Activated T-cell treated with anti-CD3 and anti-CD28 coated beads, Interleukin-2, amount 50 U/mL, for 4 hours (primary cell): ENCODE measurements around the gene ARHGEF3. TPM values are rescaled to one million over a fixed set of nuclear protein-coding genes. Genes with fewer than 3 reads are reported as not detected.
A peak's percentile ranks its signal among the peaks of the same experiment; 100 is the strongest.

Experiments
- ATAC-seq, 2 donors: fragments of 200-7000 bp; cut with Tn5 transposase; one replicate each; pipeline ENCODE4 v1.10.0; 2021
- DNase-seq: peaks from one replicate; pipeline ENCODE4 v3.0.0-alpha.2; 2020
- H3K27me3 Mint-ChIP-seq: one replicate; pipeline ENCODE4 v1.8.0; 2021; ENCODE audit warnings: low read depth, mixed read lengths
- H3K36me3 Mint-ChIP-seq: one replicate; pipeline ENCODE4 v1.8.0; 2022; ENCODE audit warnings: mixed read lengths; ENCODE audit not compliant: insufficient read depth
- H3K4me1 Mint-ChIP-seq: one replicate; pipeline ENCODE4 v1.8.0; 2021; ENCODE audit warnings: low read depth, mixed read lengths
- H3K4me3 Mint-ChIP-seq: one replicate; pipeline ENCODE4 v1.8.0; 2021; ENCODE audit warnings: mild to moderate bottlenecking, moderate library complexity, mixed read lengths
- H3K9me3 Mint-ChIP-seq: one replicate; pipeline ENCODE4 v1.8.0; 2021; ENCODE audit warnings: mixed read lengths
- total RNA-seq, 3 donors: library from RNA; stranded (reverse); gene quantifications; one replicate each; pipeline ENCODE4 v1.2.1, GENCODE V29; 2021

The ARHGEF3 gene, protein sequence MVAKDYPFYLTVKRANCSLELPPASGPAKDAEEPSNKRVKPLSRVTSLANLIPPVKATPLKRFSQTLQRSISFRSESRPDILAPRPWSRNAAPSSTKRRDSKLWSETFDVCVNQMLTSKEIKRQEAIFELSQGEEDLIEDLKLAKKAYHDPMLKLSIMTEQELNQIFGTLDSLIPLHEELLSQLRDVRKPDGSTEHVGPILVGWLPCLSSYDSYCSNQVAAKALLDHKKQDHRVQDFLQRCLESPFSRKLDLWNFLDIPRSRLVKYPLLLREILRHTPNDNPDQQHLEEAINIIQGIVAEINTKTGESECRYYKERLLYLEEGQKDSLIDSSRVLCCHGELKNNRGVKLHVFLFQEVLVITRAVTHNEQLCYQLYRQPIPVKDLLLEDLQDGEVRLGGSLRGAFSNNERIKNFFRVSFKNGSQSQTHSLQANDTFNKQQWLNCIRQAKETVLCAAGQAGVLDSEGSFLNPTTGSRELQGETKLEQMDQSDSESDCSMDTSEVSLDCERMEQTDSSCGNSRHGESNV
- 10 to 100 TPM; 42.4 to 53.9 (median 44.7) TPM for total RNA-seq

DNA sequence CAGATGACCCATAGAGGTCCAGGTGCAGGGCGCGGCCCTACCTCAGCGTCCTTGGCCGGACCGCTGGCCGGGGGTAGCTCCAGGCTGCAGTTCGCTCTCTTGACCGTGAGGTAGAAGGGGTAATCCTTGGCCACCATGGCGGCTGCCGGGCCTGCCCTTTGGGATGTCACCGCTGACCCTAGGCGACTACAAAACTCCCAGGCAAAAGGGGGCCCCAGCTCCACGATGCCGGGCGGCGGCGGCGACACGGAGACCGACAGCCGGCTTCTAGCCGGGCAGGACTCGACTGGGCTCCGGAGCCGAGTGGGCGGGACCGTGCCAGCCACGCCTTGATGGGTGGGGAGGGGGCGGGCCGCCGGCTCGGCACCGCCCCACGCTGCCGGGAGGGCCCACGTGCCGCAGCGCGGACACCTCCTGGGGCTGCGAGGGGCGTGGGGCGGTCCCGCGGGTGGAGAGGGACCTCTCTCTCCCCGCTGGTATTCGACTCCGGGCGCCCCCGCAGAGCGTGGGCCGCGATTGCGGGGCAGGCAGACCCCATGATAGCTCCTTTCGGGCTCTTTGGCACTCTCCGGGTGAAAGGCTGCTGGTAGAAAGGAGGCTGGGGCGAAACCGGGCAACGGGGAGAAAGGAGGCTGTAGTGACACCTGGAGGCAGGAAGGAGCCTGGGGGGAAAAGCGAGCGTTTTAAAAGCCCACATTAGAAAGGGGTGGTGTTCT, at the start of gene ARHGEF3:
Gene ARHGEF3 (minus strand): TSS at position 288 of the 716 bp plus-strand sequence. CDS start 151 bp downstream, at position 137.
- H3K27me3 Mint-ChIP-seq: no peaks in the 10 kb centered on the region
- no peaks in the 10 kb centered on the region for H3K9me3 Mint-ChIP-seq
- ATAC-seq (peak; percentile 87 to 90), DNase-seq (peak; percentile 87)
- H3K4me1 Mint-ChIP-seq: peaks cover 36% of the 10 kb centered on the region
- H3K36me3 Mint-ChIP-seq: no peaks in the 10 kb centered on the region
- H3K4me3 Mint-ChIP-seq: peak within 1 kb of the TSS; percentile 95

DNA sequence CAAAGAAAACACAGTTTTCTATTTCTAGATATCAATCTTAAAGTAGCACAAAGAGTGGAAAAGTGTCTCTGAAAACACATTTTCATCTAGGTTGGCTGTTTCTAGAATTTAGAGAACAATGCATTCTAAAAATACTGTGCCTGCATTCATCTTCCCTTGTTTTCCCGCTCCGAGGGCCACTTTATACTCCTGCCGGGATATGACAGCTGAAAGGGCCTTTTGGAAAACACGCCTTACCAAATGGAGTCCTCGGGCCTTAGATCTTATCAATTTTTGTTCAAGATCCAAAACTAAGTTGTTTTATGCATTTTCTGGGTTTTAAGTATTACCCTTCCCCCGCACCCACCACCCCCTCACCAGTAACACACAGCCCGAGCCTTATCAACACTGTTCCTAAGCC, 47.9 kb upstream of the ARHGEF3 start:
- ATAC-seq: no peak
- no peak for DNase-seq
- peaks cover 21% of the 10 kb centered on the region for H3K4me1 Mint-ChIP-seq
- H3K9me3 Mint-ChIP-seq: peaks cover 4% of the 10 kb centered on the region
- no peak overlapping the region for H3K4me3 Mint-ChIP-seq
- peaks cover 12% of the 10 kb centered on the region for H3K36me3 Mint-ChIP-seq
- H3K27me3 Mint-ChIP-seq: no peaks in the 10 kb centered on the region

DNA sequence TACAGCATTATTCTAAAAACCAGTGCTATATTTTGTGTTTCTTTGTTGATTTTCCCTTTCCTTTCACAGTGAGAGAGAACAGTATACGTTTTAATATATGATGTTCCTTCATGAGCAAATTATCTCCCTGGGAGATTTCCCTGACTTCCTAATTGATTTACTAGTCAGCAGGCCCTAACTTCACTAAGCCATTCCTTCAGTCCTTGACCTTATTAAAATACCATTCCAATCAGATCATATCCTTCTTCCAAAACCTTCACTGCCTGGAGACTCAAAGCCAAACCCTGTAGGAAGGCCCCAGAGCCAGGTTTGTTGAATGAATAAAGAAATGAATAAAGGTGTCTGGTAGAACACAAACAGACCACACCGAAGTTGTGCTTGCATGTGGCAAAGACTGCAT, 43.8 kb upstream of the ARHGEF3 start:
- DNase-seq: no peak
- peaks cover 4% of the 10 kb centered on the region for H3K9me3 Mint-ChIP-seq
- no peaks in the 10 kb centered on the region for H3K27me3 Mint-ChIP-seq
- H3K4me3 Mint-ChIP-seq: no peak overlapping the region
- H3K4me1 Mint-ChIP-seq: peaks cover 19% of the 10 kb centered on the region
- peaks cover 8% of the 10 kb centered on the region for H3K36me3 Mint-ChIP-seq
- ATAC-seq: no peak

DNA sequence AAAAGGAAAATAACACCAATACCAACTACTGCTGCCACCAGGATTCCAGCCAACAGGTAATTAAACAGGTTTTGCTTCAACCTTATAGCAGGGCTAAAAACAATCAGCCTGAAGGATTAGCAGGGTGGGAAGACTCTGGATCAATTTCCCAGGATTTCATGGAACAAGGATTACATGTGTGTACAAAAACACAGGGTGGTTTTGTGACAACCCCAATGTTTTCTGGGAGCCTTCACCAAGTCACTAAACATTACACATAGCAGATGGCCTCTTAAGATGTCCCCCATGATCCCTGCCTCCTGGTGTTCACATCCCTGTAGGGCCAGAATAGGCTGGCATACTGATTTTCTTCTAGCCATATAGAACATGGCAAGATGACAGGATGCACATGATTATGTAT, 42.8 kb upstream of the ARHGEF3 start:
- Mint-ChIP-seq H3K9me3 (peaks cover 4% of the 10 kb centered on the region), H3K27me3 (no peaks in the 10 kb centered on the region), H3K4me1 (peaks cover 24% of the 10 kb centered on the region), H3K4me3 (no peak overlapping the region), H3K36me3 (peaks cover 11% of the 10 kb centered on the region)
- ATAC-seq (no peak), DNase-seq (no peak)

DNA sequence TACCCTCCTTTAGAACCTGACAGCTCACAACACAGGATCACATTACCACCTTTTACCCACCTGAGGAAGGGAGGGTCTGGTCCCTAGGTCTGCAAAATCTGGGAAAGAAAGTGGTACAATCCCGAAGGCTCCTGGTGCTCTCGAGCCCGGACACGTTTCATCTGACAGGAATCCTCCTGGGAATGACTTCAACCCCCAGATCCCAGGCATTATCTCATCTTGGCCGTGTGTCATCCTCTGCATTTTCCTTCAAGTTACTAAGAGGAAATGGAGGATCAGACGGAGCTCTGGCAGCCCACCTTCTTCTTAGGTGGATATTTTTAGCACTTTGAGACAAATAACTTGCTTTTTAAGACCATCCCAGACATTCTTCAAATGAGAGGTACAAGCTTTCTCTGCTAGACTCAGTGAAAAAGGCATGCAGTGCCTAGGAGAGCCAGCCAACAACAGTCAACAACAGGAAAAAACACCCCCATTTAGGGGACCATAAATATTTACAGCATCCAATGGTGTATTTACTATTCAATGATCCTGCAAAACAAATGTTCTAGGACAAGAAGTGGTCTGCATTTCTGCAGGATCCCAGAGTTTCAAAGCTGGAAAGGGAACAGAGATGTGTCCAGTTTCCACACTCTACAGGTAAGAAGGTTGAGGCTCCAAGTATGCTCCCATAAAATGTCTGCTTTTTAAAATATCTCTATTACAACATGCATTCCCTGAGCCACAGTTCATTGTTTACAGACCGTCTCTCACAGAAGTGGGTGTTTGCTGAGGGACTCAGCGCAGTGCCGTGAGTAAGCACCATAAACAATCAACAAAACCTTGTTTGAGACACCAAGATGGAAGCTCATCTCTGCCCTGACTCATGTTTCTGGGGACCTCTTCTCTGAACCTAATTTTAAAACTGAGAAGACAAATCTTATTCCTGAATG, 38.3 kb upstream of the ARHGEF3 start:
- H3K27me3 Mint-ChIP-seq: no peaks in the 10 kb centered on the region
- H3K4me1 Mint-ChIP-seq: peaks cover 25% of the 10 kb centered on the region
- H3K9me3 Mint-ChIP-seq: no peaks in the 10 kb centered on the region
- ATAC-seq (no peak), DNase-seq (no peak)
- H3K4me3 Mint-ChIP-seq: no peak overlapping the region
- peaks cover 16% of the 10 kb centered on the region for H3K36me3 Mint-ChIP-seq

DNA sequence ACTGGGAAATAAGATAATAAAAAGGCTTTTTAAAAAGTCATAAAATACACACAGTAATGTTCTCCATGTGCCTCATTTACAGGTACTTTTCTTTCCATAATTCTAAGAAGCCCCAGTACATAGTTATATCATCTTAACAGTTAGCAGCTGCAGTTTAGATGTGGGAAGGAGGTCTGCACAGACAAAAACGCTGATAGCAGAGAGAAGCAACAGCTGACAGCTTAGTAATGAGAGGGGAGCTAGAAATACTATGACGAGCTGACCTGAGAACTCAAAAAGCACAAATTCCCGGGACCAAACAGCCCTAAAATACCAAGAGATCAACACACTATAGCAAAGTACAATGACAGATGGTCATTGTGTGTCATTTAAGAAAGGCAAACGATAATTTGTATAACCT, 36.7 kb upstream of the ARHGEF3 start:
- Mint-ChIP-seq H3K27me3 (no peaks in the 10 kb centered on the region), H3K4me3 (no peak overlapping the region), H3K4me1 (peaks cover 25% of the 10 kb centered on the region), H3K9me3 (no peaks in the 10 kb centered on the region), H3K36me3 (peaks cover 13% of the 10 kb centered on the region)
- no peak for DNase-seq
- ATAC-seq: no peak

DNA sequence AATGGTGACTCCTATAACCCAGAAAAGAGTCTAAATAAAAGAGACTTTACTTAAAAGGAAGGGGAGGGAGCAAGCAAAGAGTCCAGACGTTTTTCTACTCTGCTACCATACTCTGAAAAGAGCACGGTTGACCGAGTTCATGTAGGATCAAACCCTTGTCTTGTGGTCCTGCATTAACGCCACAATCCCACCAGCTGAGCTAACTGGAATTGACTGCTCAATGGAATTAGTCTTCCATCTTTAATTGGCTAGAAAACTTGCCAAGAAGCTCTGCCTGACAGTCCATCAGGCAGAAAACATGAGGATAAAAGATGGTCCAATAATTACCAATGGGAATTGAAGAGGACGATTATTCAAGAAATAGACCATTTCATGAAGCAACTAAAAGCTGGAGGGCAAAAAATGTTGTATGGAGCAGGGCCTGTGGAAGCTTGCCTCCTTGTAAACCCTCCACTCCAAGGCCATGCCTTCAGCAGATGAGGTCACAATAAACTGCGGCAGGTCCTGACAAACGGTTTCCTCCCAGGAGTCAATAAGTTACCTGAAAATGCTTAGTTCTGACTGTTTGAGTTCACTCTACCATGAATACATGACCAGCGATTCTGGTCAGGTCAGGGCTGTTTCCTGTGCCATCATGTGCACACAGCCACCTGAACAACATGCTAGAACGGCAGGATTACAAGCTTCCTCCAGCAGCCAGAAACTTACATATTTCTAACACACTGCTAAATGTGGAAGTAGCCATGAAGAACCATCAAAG, 35.6 kb upstream of the ARHGEF3 start:
- DNase-seq (no peak), ATAC-seq (no peak)
- Mint-ChIP-seq H3K27me3 (no peaks in the 10 kb centered on the region), H3K4me1 (peaks cover 26% of the 10 kb centered on the region), H3K4me3 (no peak overlapping the region), H3K9me3 (no peaks in the 10 kb centered on the region), H3K36me3 (peaks cover 13% of the 10 kb centered on the region)

DNA sequence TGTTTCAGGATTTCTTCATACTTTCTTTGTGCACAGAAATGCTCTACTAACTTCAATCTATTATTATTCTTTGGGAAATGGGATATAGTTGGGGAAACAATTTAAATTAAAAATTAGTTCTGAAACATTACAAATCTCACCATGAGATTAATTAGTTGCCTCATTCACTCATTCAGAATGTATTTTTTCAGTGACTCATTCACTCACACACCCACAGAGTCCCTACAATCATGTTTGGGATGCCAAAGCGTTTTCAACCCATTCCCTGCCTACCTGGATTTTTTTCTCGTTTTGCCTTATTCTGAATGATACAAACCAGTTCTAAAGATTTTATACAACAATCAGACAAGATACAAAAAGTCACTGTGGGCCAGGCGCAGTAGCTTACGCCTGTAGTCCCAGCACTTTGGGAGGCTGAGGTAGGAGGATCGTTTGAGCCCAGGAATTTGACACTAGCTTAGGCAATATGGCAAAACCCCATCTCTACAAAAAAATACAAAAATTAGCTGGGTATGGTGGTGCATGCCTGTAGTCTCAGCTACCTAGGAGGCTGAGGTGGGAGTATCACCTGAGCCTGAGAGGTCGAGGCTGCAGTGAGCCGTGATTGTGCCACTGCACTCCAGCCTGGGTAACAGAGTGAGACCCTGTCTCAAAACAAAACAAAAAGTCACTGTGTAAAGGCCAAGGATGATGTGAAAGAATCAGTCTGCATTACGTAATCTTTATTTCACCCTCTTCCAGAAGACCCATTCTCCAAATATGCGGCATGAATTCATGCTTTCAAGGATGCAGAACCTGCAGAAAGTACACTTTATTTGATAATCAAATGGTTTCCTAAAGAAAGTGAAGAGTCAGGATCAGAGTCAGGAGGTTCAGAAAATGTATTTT, 34.8 kb upstream of the ARHGEF3 start:
- ATAC-seq (no peak), DNase-seq (no peak)
- H3K4me3 Mint-ChIP-seq: no peak overlapping the region
- H3K27me3 Mint-ChIP-seq: no peaks in the 10 kb centered on the region
- H3K4me1 Mint-ChIP-seq: peaks cover 28% of the 10 kb centered on the region
- no peaks in the 10 kb centered on the region for H3K9me3 Mint-ChIP-seq
- H3K36me3 Mint-ChIP-seq: peaks cover 15% of the 10 kb centered on the region

DNA sequence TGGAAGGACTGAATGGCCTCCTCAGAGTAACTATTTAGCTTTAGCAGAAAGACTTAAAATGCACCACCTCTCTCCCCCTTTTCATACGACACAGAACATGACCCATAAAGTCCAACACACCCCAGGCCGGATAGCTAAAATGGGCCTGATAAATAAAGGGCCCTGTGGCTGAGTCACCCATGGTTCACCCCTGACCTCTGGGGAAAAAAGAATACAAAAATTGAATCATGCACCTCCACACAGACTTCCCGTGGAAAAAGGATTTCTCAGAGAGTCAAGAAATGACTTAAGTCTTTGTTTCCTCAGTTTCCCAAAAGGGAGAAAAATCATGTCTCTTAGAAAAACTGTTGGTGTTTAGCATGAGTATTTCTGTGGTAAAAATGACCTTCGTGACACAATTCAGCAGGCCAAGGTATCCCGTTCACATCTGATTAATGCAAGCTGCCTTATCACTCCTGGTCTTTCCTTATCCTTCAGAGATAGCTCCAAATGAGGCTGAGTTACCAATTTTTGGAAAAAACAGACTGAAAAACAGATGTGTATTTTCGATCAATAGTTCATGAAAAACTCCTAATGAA, 34.0 kb upstream of the ARHGEF3 start:
- Mint-ChIP-seq H3K27me3 (no peaks in the 10 kb centered on the region), H3K9me3 (no peaks in the 10 kb centered on the region), H3K4me1 (peaks cover 32% of the 10 kb centered on the region), H3K36me3 (peaks cover 19% of the 10 kb centered on the region), H3K4me3 (no peak overlapping the region)
- DNase-seq (no peak), ATAC-seq (no peak)

DNA sequence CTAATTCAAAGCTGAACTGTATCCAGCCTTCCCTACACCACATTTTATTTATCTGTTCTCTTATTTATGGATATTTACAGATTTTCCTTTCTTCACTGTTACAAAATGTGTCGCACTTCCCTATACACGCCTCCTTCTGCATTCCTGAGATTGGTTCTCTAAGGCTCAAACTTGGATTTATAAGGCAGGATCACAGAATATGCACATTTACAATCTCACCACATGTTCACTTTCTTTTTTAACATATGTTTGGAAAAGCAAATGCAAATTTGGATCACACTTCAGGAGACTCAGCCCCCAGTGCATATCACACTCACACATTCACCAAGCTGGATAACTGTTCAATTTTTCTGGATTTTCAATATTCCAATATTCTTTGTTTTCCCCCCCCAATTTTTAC, 31.8 kb upstream of the ARHGEF3 start:
- Mint-ChIP-seq H3K27me3 (no peaks in the 10 kb centered on the region), H3K9me3 (no peaks in the 10 kb centered on the region), H3K4me3 (no peak overlapping the region), H3K36me3 (peaks cover 15% of the 10 kb centered on the region), H3K4me1 (peaks cover 30% of the 10 kb centered on the region)
- ATAC-seq (no peak), DNase-seq (no peak)

DNA sequence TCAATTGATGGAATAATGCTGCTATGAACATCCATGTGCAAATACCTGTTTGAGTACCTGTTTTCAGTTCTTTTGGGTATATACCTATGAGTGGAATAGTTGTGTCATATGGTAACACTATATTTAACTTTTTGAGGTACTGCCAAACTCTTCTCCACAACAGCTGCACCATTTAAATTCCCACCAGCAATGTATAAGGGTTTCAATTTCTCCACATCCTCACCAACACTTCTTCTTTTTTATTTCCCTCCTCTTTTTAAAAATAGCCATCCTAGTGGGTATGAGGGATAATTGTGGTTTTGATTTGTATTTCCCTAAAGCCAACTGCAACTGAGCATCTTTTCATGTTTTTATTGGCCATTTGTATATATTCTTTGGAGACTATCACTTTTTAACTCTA, 31.3 kb upstream of the ARHGEF3 start:
- ATAC-seq (no peak), DNase-seq (no peak)
- peaks cover 29% of the 10 kb centered on the region for H3K4me1 Mint-ChIP-seq
- H3K36me3 Mint-ChIP-seq: peaks cover 13% of the 10 kb centered on the region
- no peak overlapping the region for H3K4me3 Mint-ChIP-seq
- H3K9me3 Mint-ChIP-seq: no peaks in the 10 kb centered on the region
- H3K27me3 Mint-ChIP-seq: no peaks in the 10 kb centered on the region

DNA sequence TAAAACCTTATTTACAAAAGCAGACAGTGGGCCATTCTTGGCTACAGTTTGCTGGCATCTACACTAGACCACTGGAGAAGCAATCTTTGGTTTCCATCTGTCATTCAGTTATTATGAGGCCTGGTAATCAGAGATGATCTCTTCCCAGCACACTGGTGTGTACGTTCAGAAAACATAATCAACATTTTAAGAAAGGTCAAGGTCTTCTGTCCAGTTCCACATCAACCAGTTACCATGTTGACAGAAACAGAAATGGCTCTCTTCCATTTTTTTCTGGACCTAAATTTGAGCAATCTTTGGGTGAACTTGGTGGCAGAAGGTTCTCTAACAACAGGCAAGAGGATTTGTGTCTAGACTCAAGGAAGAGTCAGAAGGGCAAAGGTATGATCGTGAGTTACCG, 29.8 kb upstream of the ARHGEF3 start:
- DNase-seq (no peak), ATAC-seq (no peak)
- Mint-ChIP-seq H3K27me3 (no peaks in the 10 kb centered on the region), H3K4me3 (no peak overlapping the region), H3K36me3 (peaks cover 9% of the 10 kb centered on the region), H3K4me1 (peaks cover 35% of the 10 kb centered on the region), H3K9me3 (no peaks in the 10 kb centered on the region)
